Activated naive CD4-positive, alpha-beta T cell treated with Interleukin-2 at 50 U/mL for 16 hours (primary cell): ENCODE results near the gene VPS26C.

Experiments used
- DNase-seq: peaks from one replicate; pipeline ENCODE4 v3.0.0-alpha.2; 2020

The VPS26C gene

DNA sequence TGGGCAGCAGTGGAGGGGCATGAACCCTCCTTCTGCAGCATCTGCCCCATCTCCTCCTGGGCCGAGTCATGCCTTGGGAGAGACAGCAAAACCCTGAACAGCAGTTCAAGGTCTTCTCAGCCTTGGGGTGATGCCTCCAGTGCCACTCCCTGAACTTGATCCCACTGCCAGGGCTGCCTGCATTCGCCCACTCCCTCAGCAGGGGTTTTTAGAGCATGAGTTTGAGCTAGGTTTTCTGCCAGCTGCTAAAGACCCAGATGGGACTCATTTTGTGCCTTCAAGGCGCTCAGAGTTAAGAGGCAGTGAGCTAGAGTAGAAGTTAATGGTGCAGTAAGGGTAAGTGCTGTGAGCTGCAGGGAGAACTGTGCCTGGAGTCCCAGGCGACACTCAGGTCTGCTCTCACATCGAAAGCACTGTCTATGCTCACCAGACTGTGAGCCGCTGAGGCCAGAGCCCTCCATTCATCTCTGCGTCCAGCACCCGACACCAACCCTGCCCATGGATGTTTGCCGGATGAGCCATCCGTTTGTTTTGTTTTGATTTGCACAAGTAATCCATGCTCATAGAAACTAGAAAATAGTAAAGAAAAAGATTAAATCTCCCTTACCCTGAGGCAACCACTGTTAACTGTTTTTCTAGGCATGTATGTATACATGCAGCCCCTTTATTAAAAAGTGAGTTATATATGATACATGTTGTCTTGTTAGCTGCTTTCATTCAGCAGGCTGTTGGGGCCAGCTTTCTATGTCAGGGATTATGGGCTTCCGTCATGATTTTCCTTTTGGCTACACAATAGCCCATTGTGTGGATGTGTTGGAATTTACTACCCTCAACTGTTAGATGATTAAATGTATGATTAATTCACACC lies 67.8 kb downstream of the VPS26C start:
- DNase-seq, result no peak

DNA sequence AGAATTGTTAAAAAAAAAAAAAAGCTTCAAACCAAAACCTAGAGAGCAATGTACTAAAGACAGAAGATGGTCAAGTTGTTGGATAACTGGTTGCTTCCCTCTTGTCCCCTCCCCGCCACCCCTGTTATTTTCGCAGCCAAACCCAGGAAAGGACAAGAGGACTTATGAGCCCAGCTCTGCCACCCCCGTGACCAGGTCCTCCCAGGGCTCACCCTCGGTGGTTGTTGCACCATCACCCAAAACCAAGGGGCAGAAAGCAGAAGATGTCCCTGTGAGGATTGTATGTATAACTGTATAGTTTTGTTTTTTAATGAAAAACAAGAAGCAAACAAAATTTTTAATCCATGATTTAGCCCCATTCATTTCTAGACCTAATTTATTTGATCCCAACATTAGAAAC lies 69.4 kb downstream of the VPS26C start:
- no peak for DNase-seq

DNA sequence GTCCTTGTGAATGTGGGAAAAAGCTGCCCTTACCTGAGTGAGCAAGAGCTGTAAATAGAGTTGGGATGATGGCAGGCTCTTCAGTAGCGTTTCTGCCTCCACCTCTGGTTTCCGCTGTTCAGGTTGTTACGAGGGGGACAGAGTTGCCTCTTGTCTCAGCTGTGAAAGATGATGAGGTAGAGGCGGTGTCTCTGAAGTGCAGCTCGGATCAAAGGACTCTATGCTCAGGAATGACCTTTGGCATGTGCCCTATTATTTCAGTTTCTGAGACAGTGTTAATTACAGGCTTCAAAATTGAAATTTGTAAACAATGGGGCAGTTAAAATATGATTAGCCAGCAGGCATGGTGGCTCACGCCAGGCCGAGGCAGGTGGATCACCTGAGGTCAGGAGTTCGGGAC lies 70.3 kb downstream of the VPS26C start:
- no peak for DNase-seq

DNA sequence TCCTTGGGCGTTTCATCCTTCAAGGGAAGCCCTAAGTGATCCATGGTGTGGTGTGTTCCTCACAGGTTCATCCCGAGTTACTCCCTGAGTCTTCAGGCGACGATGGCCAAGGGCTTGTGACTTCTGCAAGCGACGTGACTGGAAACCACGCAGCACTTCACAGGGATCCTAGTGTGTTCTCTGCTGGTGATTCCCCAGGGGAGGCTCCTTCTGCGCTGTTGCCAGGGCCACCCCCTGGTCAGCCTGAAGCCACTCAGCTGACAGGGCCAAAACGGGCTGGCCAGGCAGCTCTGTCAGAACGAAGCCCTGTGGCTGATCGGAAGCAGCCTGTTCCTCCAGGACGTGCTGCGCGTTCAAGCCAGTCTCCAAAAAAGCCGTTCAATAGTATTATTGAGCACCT lies 71.5 kb downstream of the VPS26C start:
- no peak for DNase-seq

DNA sequence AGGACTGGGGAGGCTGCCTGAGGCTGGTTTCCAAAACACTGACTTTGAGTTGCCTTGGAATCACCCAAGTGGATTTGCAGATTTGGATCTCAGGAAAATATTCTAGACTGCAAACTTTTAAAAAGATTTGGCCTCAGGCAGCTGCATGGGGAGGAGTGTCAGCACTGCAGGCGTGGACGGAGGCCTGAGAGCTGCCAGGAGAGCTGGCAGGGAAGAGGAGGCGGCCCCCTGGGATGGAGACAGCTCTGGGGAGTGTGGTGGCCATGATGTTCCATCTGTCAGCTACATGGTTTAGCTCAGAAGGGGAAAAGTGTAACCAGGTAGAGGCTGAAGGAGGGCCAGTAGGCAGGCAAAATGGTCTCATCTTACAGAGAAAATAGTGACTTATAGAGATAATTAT lies 72.1 kb downstream of the VPS26C start:
- no peak for DNase-seq

DNA sequence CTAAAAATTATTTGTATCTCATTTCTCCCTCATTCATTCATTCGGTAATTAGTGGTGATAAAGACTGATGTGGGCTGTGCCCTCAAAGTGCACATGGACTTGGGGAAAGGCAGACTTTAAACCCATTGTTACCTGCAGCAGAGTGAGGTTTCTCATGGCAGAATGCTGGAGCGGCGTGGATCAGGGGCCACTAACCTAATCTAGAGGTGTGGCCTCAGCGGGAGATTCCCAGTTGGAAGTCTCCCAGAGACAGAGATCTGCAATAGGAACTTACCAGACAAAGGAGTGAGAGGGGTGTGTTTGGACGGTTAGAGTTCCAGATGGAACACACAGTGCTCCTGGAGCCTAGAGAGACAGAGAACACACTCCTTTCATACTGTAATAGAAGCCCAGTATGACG lies 73.5 kb downstream of the VPS26C start:
- DNase-seq, result no peak

DNA sequence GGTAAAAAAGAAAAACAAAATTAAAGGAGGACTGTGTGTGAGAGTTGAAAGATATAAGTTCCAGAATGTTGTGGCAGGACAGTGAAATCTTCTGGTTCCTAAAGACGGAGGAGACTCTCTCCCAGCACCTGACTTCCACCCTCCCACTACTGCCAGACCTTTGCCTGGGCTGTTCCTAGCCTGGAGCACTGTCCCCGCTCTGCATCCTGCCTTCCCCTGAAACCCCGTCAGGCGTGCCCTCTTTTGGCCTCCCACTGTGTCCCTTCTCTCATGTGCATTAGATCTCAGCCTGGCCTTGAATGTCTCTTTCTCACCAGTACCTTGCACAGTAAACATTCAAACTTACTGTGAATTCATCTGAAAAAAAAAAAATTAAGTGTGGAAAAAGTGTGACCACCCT lies 74.1 kb downstream of the VPS26C start:
- DNase-seq, result no peak

DNA sequence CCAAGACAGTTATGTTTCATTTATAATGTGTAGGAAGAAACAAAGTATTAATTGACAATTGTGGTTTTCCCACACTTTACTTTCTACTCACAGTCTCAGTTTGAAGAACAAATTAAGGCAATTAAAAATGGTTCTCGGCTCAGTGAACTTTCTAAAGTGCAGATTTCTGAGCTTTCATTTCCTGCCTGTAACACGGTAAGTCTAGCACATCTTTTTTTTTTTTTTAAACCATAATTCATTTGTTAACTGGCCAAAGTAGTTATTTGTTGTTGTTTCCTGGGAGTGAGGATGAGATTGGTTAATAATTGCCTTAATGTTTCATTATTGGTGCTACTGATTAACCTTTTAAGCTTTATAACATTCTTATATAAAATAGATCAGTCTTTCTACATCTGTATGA lies 75.1 kb downstream of the VPS26C start:
- DNase-seq, result no peak

DNA sequence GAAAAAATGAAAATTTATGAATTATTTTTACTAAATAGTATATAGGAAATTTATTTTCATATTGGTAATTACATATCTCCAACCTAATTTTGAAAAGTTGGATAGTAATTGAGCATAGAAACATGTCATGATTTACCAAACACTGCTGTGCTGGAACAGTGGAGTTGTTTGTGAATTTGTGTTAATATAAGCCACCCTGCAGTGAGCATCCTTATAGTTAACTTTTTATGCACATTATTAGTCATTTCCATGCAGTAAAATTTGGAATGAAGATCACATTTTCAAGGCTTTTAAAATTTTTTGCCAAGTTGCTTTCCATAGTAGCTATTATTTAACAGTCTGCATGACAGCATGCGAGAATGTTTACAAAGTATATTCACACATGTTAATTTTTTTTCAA lies 78.3 kb downstream of the VPS26C start:
- no peak for DNase-seq

DNA sequence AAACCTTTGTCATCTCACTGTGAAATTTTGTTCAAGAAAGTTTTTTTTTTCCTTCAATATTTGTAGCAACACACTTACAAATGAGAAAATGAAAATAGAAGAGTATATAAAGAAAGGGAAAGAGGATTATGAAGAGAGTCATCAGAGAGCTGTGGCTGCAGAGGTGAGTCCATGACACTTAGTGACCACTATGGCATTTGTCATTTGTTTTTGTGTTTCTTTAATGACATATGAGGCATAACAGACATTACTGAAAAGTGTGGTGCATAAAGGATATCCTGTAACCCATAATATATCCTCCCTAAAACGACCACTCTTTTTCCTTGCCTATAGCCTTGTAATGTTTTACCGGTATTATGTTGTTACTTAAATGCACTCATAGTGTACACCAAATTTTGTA lies 80.2 kb downstream of the VPS26C start:
- no peak for DNase-seq

DNA sequence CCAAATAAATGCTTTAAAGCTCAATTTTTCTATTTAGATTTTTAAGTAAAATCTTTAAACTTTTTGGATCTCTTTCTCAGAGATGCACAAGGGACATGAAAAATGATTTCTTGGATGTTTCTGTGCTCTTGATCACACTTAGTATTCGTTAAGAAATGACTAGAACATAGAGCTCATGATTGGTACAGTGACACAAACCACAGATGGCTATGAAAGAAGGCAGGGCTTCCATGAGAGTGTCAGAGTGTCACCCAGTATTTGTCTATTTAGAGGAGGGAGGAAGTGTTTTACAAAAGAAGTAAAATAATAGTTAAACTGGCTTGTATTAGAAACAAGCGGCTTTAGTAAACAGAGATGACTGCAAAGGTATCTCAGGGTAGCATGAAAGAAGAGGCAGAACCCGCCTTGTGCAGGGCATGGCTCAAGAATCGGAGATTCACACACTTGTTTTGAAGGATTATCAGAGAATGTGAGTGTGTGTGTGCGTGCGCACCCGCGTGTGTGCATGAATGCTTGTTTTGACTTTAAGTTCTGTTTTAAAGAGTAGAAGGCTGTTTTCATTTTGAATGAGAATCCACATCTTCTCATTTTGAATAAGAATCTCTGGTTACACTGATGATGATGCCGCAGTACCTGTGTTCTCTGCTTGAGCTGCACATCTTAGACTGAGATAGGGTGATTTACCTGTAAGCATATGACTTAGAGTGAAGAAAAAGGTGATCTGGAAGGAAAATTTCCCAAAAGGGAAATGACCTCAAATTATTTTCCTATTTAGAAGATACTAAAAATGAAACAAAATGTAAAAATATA lies 82.1 kb downstream of the VPS26C start:
- no peak for DNase-seq

DNA sequence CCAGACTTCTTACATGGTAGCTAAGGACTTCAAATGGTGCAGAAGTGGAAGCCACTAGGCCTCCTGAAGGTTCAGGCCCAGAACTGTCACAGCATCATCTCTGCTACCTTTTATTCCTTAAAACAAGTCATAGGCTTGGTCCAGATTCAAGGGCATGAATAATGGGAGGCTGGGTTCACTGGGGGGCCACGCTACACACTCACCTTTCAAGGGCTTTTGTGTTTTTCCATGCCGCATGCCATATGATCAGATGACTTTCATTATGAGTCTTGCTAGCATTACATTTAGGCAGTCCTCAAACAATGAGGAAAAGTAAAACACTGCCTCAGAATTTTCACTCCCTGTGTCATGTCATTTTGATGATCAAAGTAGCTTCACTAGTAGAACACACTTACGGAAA lies 83.4 kb downstream of the VPS26C start:
- DNase-seq, result no peak

DNA sequence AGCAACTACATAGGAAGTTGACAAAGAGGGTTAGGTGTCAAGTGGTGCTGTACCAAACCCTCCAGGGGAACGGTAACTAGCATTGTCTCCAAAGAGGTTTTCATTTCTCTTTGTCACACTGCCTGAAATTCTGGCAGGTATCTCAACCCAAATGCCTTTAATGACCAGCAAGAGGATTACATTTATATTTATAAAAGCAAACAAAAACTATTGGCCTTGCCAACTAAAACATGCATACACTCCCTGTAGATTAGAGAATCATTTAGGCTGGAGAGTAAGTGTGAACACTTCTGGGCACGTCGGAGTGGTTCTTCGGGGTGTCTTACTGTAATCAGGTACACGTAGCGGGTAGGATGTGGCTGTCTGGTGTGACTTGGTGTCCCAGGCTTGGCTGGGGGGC lies 84.9 kb downstream of the VPS26C start:
- no peak for DNase-seq

DNA sequence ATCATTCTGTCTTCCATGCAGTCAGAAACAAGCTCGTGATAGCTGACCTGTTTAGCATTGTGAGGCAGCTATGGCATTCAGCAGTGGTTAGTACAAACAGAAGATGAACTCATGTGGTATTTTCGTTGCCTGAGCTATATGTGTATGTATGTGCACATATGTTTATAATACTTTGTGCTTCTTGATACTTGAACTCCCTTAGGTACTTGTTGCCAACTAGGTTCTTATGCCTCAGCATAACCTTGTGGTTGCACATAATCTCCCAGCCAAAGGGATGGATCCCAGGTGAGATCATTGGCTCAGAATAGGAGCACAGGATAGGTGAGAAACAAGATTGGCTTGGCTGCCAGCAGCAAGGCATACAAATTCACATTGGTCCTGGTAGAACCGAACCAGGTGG lies 86.1 kb downstream of the VPS26C start:
- no peak for DNase-seq

DNA sequence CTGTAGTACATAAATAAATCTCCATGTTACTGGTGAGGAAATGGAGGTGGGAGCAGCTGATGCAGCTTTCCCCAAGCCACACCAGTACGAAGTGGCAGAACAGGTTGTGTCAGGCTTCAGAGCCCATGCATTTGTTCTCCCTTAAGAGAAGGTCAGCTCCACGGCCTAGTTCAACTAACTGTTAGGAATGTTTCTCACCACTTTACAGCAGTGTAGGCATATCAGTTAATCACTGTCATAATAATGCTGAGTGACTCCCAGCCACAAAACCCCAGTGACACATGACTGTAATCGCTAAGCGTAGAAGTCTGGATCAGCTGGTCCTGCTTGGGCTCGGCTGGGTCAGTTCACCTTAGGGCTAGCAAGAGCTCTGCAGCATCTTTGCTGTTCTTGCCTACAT lies 90.4 kb downstream of the VPS26C start:
- DNase-seq, result no peak
